ENCODE data around the gene ZSCAN16. TPM values are rescaled to one million over a fixed set of nuclear protein-coding genes. Genes with fewer than 3 reads are reported as not detected.
A peak's percentile ranks its signal among the peaks of the same experiment; 100 is the strongest.

The ZSCAN16 gene
- total and polyA plus RNA-seq, 2 of the 13 experiments (the other 11 are each of a cell fraction or from before 2014, with no cell fraction given): 5.7 to 12.7 TPM

DNA sequence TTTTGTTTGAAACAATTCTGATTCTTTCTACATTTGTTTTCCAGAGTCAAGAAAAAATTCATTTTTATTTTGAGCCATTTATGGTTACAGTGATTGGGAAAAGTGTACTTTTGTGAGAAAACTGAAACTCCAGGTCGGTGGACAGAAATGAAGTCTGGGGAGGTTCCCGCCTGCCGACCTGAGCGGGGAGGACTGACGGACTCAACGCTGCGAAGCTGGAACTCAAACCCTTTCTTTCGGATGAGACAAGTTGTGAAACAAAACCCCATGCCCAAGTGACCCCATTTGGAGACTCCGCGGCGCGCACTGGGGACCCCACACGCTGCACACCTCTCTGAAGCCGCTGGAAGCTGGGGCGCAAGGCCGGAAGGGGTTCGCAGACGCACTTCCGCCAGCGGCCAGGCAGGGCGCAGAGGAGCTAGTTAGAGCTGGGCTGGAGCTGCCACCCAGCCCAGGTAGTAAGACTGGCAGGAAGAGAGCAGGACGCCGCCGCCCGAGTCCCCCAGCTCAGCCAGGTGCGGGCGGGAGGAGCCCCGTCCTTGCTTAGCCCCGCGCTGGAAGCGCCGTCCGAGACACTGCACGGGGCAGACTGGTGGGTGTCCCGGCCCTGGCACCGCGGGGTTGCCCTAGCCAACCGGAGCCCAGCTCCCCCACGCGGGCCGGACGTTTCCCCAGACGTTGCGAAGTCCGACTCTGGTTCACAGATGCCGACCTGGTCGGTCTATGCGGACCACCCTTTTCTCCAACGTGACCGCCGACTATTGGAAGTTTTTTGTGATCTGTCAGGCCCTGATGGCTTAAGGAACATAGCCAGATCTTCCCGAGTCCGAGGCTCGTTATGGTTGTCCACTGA is 19.8 kb upstream of the ZSCAN16 start (continued):
- TF ChIP-seq, protein P1, sequence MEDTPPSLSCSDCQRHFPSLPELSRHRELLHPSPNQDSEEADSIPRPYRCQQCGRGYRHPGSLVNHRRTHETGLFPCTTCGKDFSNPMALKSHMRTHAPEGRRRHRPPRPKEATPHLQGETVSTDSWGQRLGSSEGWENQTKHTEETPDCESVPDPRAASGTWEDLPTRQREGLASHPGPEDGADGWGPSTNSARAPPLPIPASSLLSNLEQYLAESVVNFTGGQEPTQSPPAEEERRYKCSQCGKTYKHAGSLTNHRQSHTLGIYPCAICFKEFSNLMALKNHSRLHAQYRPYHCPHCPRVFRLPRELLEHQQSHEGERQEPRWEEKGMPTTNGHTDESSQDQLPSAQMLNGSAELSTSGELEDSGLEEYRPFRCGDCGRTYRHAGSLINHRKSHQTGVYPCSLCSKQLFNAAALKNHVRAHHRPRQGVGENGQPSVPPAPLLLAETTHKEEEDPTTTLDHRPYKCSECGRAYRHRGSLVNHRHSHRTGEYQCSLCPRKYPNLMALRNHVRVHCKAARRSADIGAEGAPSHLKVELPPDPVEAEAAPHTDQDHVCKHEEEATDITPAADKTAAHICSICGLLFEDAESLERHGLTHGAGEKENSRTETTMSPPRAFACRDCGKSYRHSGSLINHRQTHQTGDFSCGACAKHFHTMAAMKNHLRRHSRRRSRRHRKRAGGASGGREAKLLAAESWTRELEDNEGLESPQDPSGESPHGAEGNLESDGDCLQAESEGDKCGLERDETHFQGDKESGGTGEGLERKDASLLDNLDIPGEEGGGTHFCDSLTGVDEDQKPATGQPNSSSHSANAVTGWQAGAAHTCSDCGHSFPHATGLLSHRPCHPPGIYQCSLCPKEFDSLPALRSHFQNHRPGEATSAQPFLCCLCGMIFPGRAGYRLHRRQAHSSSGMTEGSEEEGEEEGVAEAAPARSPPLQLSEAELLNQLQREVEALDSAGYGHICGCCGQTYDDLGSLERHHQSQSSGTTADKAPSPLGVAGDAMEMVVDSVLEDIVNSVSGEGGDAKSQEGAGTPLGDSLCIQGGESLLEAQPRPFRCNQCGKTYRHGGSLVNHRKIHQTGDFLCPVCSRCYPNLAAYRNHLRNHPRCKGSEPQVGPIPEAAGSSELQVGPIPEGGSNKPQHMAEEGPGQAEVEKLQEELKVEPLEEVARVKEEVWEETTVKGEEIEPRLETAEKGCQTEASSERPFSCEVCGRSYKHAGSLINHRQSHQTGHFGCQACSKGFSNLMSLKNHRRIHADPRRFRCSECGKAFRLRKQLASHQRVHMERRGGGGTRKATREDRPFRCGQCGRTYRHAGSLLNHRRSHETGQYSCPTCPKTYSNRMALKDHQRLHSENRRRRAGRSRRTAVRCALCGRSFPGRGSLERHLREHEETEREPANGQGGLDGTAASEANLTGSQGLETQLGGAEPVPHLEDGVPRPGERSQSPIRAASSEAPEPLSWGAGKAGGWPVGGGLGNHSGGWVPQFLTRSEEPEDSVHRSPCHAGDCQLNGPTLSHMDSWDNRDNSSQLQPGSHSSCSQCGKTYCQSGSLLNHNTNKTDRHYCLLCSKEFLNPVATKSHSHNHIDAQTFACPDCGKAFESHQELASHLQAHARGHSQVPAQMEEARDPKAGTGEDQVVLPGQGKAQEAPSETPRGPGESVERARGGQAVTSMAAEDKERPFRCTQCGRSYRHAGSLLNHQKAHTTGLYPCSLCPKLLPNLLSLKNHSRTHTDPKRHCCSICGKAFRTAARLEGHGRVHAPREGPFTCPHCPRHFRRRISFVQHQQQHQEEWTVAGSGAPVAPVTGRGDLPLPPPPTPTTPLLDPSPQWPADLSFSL (CRISPR knock-in tag; IDR thresholded peaks at IDR 0.05): no peak
- TF ChIP-seq ZNF256 (CRISPR knock-in tag; conservative IDR thresholded peaks at IDR 0.05) (peak; percentile 83; the same call in 1 of the 2 replicates), ZNF510 (CRISPR knock-in tag; IDR thresholded peaks at IDR 0.05; ENCODE audit: low read depth) (peak; percentile 90; the same call in 1 of the 2 replicates), HOXD1 (CRISPR knock-in tag; IDR thresholded peaks at IDR 0.05) (peak; percentile 96), POLR2AphosphoS2 (IDR thresholded peaks at IDR 0.05; ENCODE audit: low read depth, low read length) (no peak), ETV5 (CRISPR knock-in tag; IDR thresholded peaks at IDR 0.05; ENCODE audit: borderline replicate concordance) (peak; percentile 92), ADNP (CRISPR knock-in tag; IDR thresholded peaks at IDR 0.05) (0 out of 2 replicates have a peak, but pooled peaks have one; percentile 23), NFE2L1 (CRISPR knock-in tag; IDR thresholded peaks at IDR 0.05; ENCODE audit: borderline replicate concordance) (peak; percentile 46; the same call in 1 of the 2 replicates), SP5 (CRISPR knock-in tag; IDR thresholded peaks at IDR 0.05; ENCODE audit: borderline replicate concordance, low read depth) (no peak), ZNF143 (CRISPR knock-in tag; IDR thresholded peaks at IDR 0.05) (peak; percentile 61; the same call in 1 of the 2 replicates), SMAD9 (CRISPR knock-in tag; IDR thresholded peaks at IDR 0.05) (peak; percentile 90; the same call in 1 of the 2 replicates), CBX5 (CRISPR knock-in tag; IDR thresholded peaks at IDR 0.05; ENCODE audit: borderline replicate concordance) (peak; percentile 69; the same call in 1 of the 2 replicates), KLF11 (CRISPR knock-in tag; IDR thresholded peaks at IDR 0.05) (no peak), FOXC1 (CRISPR knock-in tag; IDR thresholded peaks at IDR 0.05; ENCODE audit: borderline replicate concordance) (peak; percentile 84), RAD51 (IDR thresholded peaks at IDR 0.05; ENCODE audit: borderline replicate concordance) (no peak), TOPORS (CRISPR knock-in tag; IDR thresholded peaks at IDR 0.05) (no peak), ZNF7 (CRISPR knock-in tag; IDR thresholded peaks at IDR 0.05) (no peak), POLR2G (IDR thresholded peaks at IDR 0.05; ENCODE audit: low read depth, low read length) (peak; percentile 96), YEATS4 (CRISPR knock-in tag; IDR thresholded peaks at IDR 0.05; ENCODE audit: borderline replicate concordance) (peak; percentile 86; the same call in 1 of the 2 replicates), SP2 (CRISPR knock-in tag; IDR thresholded peaks at IDR 0.05) (peak; percentile 63)
- TF ChIP-seq, protein P2, sequence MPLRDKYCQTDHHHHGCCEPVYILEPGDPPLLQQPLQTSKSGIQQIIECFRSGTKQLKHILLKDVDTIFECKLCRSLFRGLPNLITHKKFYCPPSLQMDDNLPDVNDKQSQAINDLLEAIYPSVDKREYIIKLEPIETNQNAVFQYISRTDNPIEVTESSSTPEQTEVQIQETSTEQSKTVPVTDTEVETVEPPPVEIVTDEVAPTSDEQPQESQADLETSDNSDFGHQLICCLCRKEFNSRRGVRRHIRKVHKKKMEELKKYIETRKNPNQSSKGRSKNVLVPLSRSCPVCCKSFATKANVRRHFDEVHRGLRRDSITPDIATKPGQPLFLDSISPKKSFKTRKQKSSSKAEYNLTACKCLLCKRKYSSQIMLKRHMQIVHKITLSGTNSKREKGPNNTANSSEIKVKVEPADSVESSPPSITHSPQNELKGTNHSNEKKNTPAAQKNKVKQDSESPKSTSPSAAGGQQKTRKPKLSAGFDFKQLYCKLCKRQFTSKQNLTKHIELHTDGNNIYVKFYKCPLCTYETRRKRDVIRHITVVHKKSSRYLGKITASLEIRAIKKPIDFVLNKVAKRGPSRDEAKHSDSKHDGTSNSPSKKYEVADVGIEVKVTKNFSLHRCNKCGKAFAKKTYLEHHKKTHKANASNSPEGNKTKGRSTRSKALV (CRISPR knock-in tag; IDR thresholded peaks at IDR 0.05): peak; percentile 97
- TF ChIP-seq, protein P3, sequence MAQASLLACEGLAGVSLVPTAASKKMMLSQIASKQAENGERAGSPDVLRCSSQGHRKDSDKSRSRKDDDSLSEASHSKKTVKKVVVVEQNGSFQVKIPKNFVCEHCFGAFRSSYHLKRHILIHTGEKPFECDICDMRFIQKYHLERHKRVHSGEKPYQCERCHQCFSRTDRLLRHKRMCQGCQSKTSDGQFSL (CRISPR knock-in tag; IDR thresholded peaks at IDR 0.05): peak; percentile 87
